NCI-H2029 treated with DMSO at 0.1 percent for 48 hours (cell line): ENCODE measurements around the gene NBPF12.
"Not testable (repeated sequence)": the region's sequence is repeated elsewhere in the genome, so short reads cannot be mapped to it uniquely, and the experiment has no call there.

Source experiments
- DNase-seq: peaks from one replicate; lab custom pipeline; 2025; lab: John Stamatoyannopoulos, UW

The NBPF12 gene, protein sequence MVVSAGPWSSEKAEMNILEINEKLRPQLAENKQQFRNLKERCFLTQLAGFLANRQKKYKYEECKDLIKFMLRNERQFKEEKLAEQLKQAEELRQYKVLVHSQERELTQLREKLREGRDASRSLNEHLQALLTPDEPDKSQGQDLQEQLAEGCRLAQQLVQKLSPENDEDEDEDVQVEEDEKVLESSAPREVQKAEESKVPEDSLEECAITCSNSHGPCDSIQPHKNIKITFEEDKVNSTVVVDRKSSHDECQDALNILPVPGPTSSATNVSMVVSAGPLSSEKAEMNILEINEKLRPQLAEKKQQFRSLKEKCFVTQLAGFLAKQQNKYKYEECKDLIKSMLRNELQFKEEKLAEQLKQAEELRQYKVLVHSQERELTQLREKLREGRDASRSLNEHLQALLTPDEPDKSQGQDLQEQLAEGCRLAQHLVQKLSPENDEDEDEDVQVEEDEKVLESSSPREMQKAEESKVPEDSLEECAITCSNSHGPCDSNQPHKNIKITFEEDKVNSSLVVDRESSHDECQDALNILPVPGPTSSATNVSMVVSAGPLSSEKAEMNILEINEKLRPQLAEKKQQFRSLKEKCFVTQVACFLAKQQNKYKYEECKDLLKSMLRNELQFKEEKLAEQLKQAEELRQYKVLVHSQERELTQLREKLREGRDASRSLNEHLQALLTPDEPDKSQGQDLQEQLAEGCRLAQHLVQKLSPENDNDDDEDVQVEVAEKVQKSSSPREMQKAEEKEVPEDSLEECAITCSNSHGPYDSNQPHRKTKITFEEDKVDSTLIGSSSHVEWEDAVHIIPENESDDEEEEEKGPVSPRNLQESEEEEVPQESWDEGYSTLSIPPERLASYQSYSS (N-terminal part only)

DNA sequence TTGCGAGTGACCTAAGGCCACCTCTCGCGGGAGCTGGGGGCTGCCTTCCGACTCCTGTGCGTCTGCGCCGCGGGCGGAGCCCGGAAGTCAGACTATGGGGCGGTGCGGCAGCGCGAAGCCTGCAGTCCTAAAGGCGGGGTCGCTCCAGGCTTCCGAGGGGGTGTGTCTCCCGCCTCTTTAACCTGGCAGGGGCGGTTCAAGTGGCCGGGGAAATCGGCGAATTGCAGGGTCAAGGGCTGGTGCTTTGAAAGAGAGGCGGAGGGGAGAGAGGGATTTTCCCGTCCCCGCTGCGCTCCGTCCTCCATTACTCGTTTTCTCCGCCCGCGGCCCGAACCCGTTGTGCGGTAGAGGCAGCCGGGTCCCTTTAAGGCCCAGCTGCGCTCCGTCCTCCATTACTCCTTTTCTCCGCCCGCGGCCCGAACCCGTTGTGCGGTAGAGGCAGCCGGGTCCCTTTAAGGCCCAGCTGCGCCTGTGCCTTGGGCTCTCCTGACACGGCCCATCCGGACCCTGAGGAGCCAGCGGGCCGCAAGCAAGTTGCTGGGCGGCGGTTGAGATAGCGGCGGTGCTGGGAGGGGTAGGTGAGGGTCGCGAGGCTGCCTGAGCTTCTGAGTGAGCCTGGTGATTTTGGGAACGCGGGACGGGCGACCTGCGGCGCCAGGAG, at the start of gene NBPF12:
Gene NBPF12, plus strand, starts transcription at position 83 of the 661 bp plus-strand sequence. CDS start 21,820 bp downstream, outside the sequence.
- not testable (repeated sequence) for DNase-seq

DNA sequence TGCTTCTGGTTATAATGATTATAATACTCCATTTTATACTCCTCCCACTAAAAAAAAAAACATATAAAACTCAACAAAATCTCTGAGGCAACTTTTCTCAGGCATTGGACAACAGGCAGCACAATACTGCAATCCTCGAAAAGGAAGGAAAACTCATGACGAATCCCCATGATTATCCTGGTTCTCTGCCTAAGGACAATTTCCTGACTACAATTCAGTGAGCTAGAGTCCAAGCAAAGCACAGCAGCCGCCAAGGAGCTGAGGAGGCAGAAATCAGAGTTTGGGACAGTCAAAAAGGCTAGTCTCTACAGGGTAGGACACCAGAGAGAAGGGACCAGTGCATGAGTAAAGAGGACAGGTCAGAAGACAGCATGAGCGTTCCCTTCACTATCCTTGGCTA, 46.8 kb upstream of the NBPF12 start:
- not testable (repeated sequence) for DNase-seq

DNA sequence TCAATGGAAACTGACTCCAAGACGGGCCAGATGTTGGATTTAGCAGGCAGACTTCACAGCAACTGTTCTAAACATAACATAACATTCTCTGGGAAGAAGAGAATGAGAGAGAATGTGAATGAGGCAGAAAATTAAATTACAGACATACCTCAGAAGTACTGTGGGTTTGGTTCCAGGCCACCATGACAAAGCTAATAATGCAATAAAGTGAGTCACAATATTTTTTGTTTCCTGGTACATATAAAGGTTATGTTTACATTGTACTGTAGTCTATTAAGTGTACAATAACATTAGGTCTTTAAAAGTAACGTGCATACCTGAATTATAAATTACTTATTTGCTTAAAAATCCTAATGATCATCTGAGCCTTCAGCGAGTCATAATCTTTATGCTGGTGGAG, 45.8 kb upstream of the NBPF12 start:
- DNase-seq: not testable (repeated sequence)

DNA sequence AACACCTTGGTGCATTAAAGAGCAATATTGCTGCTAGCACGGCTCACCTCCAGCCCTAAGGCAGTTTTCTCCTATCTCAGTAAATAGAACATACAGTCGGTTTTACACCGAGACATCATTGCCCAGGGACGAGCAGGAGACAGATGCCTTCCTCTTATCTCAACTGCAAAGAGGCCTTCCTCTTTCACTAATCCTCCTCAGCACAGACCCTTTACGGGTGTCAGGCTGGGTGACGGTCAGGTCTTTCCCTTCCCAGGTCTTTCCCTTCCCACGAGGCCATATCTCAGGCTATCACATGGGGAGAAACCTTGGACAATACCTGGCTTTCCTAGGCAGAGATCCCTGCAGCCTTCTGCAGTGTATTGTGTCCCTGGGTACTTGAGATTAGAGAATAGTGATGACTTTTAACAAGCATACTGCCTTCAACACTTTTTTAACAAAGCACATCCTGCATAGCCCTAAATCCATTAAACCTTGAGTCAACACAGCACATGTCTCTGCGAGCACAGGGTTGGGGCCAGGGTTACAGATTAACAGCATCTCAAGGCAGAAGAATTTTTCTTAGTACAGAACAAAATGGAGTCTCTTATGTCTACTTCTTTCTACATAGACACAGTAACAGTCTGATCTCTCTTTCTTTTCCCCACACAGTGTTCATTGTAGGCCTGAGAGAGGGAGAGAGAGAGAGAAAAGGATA, 30.4 kb upstream of the NBPF12 start:
- DNase-seq: not testable (repeated sequence)

DNA sequence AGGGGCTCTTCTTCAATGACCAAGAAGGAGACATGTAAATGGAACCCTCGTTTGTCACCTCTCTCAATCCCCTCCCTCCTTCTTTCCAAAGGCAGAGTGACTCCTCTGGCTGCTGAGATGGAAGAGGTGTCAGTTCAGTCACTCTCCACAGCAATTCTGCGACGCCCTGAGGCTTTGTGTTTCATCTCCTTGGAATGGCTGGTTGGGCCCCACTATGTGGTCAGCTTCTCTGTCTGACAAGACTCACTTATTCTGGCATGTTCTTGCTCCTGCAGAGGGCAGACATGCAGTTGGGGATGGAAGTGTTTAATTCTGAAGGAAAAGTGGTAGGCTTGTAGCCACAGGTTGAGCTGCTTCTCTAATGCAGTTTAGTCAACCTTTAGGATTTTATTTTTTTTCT, 25.1 kb upstream of the NBPF12 start:
- DNase-seq: not testable (repeated sequence)

DNA sequence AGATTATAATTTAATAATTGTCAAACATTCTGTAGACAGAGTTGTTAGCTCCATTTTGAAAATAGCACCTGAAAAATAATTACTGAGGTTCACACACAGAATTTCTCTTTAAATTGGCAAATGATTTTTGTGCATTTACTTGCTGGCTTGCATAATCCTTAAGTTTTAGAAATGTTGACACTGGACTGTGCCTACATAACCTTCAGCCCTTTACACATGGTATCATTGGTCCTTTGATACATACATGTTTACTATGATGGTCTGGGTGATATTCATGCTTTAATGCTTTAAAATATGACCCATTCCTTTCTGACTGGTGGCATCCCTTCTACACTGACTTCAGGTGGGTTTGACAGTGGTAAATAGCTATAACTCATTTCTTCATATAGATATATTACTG, 17.3 kb upstream of the NBPF12 start:
- DNase-seq: not testable (repeated sequence)

DNA sequence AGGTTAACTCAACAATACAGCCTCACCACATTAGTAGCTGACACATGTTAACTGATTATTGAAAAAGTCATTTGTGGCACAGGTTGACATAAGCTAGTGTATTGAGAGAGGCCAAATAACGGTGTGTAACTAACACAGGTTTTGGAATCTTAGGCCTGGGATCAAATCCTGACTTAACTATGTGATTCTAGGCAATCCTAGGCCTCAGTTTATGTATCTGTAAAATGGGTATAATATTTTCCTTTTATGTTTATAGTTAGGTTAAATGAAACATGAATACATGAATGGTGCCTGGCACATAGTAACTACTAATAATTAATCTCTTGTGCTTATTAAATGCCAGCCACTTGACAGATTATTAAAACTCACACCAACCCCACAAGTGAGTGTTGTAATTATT, 15.5 kb upstream of the NBPF12 start:
- not testable (repeated sequence) for DNase-seq

DNA sequence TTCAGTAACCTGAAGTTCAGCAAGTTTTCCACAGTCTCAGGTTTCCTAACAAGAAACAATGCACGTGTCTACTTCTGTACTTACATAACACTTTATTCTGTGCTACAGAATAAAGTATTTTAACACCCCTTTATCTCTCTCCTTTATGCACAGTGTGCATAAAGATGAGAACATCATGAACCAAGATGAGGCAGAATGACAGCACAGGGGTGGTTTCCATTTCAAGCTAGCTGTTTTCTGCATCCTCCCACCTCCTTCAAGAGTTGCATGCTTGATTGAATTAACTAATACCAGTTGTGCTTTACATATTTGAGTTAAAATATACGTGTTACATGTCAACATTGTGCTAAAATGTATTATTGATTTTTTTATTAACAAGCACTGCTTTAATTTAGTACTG, 14.0 kb upstream of the NBPF12 start:
- DNase-seq: not testable (repeated sequence)

DNA sequence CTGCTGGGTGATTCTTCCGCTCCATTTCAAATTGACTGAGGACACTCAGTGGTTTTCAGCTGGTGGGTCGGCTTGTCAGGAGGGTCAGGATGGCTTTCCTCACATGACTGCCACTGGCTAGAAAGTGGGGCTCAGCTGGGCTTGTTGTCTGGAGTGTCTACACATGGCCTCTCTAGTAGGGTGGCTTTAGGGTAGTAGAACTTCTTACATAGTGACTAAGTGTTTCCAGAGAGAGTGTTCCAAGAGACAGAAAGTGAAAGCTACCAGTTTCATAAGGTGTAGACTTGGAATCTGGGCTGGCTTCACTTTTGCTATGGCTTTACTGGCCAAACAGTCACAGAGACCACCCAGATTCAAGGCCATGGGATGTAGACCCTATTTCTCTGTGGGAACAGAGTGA, 11.7 kb upstream of the NBPF12 start:
- DNase-seq: not testable (repeated sequence)

DNA sequence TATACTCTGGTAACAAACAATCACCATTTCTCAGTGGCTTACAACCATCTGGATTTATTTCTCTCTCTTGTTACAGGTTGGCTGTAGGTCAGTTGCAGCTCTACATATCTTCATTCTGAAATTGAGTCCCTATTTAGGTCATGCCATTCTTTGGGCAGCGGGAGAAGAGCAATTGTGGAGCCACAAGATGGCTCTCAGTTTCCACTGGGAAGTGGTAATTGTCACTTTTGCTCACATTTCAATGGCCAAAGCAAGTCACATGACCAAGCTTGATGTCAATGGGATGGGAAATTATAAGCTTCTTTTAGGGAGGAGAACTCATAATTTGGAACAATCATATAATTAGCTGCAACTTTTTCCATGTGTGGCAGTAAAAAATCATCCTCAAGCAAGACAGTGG, 7.9 kb upstream of the NBPF12 start:
- not testable (repeated sequence) for DNase-seq

DNA sequence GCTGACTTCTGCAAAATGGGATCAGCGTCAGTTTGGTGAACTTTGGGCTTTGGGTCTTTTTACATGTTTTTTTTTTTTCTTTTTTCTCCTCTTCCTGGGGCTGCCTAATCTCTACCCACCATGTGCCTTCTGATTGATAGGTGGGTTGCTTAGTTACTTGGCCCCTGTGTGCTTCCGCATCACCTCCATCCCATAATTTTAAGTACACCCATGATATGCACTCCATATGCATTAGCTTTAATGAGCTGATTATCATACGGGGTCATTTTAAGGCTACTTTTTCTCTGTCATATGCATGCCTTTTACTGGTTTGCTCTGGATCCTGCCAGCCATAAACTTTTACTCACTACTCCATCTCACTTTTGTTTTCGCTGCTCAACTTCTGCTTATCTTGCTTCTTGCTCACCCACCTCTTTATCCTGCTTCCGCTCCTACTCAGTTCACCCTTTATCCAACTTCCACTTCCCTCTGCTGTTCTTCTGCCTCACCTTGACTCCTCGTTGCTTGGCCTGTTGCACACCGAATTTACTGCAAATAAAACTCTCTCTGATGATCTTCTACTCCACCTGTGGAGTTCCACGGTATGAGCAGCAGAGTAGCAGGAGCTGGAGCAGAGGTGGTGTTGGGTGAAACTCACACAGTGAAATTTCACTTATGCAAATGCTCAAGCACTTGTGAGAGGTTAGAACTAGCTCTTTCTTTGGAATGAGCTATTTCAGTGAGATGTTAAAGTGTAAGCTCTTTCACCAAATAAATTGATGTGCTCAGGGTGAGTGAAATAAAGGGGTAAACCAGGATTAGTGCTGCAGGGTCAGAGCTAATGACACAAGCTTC, 3.5 kb upstream of the NBPF12 start:
- not testable (repeated sequence) for DNase-seq

DNA sequence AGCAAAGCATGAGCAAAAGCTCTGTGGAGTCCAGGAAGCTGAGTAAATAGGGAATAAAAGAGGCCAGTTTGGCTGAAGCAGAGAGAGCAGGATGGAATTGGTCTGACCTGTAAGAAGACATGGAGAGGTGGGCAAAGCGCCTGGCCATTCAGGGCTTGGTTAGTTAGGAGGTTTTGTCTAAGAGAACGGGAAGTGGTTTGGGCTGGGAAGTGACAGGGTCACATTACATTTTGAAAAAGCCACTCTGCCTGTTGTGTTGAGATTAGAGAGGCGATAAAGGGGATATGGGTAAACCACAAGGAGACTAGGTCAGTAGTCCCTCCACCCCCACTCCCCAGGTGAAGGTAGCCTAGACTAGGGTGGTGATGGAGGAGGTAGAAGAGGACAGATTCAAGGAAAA, 662 bp upstream of the NBPF12 start:
- not testable (repeated sequence) for DNase-seq

DNA sequence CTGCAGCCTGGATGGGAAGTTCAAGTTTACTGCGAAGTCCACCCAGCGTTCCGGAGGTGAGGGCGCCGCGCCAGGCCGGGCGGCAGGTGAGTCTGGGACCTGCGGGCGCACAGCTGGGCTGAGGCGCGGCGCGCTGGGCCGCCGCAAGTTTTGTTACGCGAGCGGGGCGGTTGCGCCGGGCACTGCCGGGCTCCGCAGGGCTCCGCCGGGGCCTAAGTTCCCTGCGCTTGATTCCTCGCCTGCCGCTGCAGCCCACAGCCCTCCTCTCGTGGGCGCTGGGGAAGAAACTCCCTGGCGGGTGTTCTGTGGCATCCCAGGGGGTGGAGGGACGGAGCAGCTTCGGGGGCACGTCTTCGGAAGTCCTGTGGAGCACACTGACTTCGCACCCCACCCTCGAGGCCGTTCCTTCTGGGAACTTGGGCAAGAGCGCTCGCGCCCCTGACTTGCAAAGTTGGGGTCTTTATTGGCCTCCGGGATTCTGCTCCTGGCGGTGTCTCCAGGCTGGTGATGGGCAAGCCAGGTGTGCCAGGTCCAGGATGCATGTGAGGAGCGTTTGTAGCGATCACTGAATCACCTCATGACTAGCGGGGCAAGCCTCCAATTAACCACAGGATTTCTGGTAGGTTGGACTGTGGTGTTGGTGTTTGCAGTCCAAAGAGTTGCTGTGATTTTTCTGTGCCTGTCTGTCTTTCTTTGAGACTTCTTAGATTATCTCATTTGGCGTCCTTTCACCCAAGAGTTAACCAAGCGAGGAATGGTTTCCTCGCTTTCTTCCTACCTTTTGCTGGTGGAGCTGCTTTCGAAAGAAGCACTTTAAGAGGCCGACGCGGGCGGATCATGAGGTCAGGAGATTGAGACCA, 1.0 kb downstream of the NBPF12 start:
- DNase-seq: not testable (repeated sequence)

DNA sequence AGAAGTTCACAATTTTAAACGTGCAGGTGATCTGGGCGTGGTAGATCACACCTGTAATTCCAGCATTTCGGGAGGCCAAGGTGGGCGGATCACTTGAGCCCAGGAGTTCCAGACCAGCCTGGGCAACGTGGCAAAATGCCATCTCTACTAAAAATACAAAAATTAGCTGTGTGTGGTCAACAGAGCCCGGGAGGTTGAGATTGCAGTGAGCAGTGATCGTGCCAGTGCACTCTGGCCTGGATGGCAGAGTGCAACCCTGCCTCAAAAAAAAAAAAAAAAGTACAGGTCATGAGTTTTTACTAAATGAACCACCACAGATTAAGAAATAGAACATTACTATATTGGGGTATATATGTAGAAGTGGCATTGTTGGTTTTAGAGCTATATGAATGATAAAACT, 2.2 kb downstream of the NBPF12 start:
- not testable (repeated sequence) for DNase-seq

DNA sequence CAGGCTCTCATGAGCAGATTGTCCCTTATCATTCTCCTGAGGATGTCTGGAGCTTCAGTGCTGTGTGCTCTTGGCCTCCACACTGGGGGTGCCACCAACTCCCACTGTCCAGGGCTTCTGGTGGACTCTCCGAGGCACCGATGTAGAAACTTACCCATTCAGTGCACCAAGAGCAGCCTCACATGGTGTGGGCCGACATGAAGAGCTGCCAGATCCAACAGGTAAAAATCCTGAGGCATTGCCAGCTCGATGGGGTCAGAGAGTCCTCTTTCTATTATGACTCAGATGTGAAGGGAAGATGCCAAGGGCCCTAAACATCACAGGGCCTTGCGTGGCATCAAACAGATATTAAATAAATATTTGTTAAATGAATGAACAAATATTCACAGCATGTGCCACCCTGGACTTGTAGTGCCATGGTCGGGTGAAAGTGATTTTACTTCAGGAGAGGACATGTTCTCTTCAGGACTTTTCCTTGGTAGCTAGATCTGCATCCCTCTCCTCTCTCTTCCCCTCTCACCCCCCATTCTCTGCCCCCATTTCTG, 5.3 kb downstream of the NBPF12 start:
- DNase-seq: not testable (repeated sequence)

DNA sequence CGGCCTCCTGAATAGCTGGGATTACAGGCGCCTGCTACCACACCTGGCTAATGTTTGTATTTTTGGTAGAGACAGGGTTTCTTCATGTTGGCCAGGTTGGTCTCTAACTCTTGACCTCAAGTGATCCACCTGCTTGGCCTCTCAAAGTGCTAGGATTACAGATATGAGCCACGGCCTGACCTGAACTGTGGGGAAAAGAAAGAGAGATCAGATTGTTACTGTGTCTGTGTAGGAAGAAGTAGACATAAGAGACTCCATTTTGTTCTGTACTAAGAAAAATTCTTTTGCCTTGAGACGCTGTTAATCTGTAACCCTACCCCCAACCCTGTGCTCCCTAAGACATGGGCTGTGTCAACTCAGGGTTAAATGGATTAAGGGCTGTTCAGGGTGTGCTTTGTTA, 10.0 kb downstream of the NBPF12 start:
- DNase-seq: not testable (repeated sequence)

DNA sequence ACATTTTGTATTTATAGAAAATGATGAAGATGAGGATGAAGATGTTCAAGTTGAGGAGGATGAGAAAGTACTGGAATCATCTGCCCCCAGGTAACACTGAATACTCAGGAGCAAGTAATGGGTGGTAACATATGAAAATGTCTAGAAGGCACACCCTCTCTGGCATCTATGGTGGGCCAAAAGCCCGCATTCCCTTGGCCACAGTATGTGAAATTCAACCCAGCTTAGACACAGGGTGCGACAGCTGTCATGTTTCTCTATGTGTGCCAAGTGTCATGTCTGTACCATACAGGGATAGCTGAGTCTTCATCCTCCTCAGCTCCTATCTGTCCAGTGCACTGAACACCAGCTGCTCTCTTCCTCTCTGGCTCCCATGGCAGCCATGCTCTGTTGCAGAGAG, 26.2 kb downstream of the NBPF12 start:
- not testable (repeated sequence) for DNase-seq

DNA sequence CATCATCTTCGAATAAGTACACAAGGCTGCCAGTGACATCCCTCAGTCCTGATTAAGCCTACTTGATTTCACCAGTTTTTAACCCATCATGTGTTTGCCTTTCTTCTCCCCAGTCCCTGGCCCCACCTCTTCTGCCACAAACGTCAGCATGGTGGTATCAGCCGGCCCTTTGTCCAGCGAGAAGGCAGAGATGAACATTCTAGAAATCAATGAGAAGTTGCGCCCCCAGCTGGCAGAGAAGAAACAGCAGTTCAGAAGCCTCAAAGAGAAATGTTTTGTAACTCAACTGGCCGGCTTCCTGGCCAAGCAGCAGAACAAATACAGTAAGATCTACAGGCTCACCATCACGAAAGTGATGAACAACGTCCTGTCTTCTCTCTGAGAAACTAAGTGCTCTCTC, 28.2 kb downstream of the NBPF12 start:
- not testable (repeated sequence) for DNase-seq

DNA sequence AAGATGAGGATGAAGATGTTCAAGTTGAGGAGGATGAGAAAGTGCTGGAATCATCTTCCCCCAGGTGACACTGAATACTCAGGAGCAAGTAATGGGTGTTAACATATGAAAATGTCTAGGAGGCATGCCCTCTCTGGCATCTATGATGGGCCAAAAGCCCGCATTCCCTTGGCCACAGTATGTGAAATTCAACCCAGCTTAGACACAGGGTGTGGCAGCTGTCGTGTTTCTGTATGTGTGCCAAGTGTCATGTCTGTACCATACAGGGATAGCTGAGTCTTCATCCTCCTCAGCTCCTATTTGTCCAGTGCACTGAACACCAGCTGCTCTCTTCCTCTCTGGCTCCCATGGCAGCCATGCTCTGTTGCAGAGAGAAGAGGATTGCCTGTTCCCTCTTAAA, 32.5 kb downstream of the NBPF12 start:
- not testable (repeated sequence) for DNase-seq
